Measurements from ENCODE around the gene MPRIP. TPM values are rescaled to one million over a fixed set of nuclear protein-coding genes. Genes with fewer than 3 reads are reported as not detected.
A peak's percentile ranks its signal among the peaks of the same experiment; 100 is the strongest.

Gene MPRIP
- total RNA-seq, 1 donor from 2014 or later, result 224 TPM

- Mint-ChIP-seq H3K4me3 (no peak overlapping the region), H3K36me3 (no peaks in the 10 kb centered on the region), H3K27ac (peak overlapping the region; percentile 49), H3K27me3 (ENCODE audit: low read depth) (no peaks in the 10 kb centered on the region), H3K4me1 (peaks cover 27% of the 10 kb centered on the region), H3K9me3 (no peaks in the 10 kb centered on the region)
- TF ChIP-seq CTCF (IDR thresholded peaks at IDR 0.05; ENCODE audit: unreplicated experiment), result no peak
- no peak for DNase-seq (ENCODE audit: low spot score in 2 of 2, unreplicated experiment in 2 of 2)
Observed at GRCh38 chr17:17025621-17026020, 16.6 kb upstream of the MPRIP start.

GRCh38 chr17:17026163-17026562 lies 16.1 kb upstream of the MPRIP start:
- TF ChIP-seq CTCF (IDR thresholded peaks at IDR 0.05; ENCODE audit: unreplicated experiment), result no peak
- DNase-seq (ENCODE audit: low spot score in 2 of 2, unreplicated experiment in 2 of 2), result no peak
- Mint-ChIP-seq H3K27me3 (ENCODE audit: low read depth) (no peaks in the 10 kb centered on the region), H3K36me3 (no peaks in the 10 kb centered on the region), H3K27ac (peak overlapping the region; percentile 73), H3K9me3 (no peaks in the 10 kb centered on the region), H3K4me3 (no peak overlapping the region), H3K4me1 (peaks cover 29% of the 10 kb centered on the region)

GRCh38 chr17:17027442-17028058 lies 14.7 kb upstream of the MPRIP start:
- no peak for TF ChIP-seq CTCF (IDR thresholded peaks at IDR 0.05; ENCODE audit: unreplicated experiment)
- H3K4me3 Mint-ChIP-seq, result no peak overlapping the region
- peaks cover 36% of the 10 kb centered on the region for H3K4me1 Mint-ChIP-seq
- no peak for DNase-seq (ENCODE audit: low spot score in 2 of 2, unreplicated experiment in 2 of 2)
- no peaks in the 10 kb centered on the region for H3K36me3 Mint-ChIP-seq
- H3K27ac Mint-ChIP-seq, result peak overlapping the region; percentile 96
- no peaks in the 10 kb centered on the region for H3K27me3 Mint-ChIP-seq (ENCODE audit: low read depth)
- no peaks in the 10 kb centered on the region for H3K9me3 Mint-ChIP-seq

- Mint-ChIP-seq H3K36me3 (no peaks in the 10 kb centered on the region), H3K9me3 (no peaks in the 10 kb centered on the region), H3K27me3 (ENCODE audit: low read depth) (no peaks in the 10 kb centered on the region), H3K4me1 (peaks cover 35% of the 10 kb centered on the region), H3K27ac (peak overlapping the region; percentile 96), H3K4me3 (no peak overlapping the region)
- DNase-seq (ENCODE audit: low spot score in 2 of 2, unreplicated experiment in 2 of 2), result peak; percentile 68 to 81
- no peak for TF ChIP-seq CTCF (IDR thresholded peaks at IDR 0.05; ENCODE audit: unreplicated experiment)
Observed at GRCh38 chr17:17028059-17028877, 14.0 kb upstream of the MPRIP start.

GRCh38 chr17:17028878-17029535 lies 13.2 kb upstream of the MPRIP start:
- no peak for TF ChIP-seq CTCF (IDR thresholded peaks at IDR 0.05; ENCODE audit: unreplicated experiment)
- Mint-ChIP-seq H3K36me3 (no peaks in the 10 kb centered on the region), H3K27me3 (ENCODE audit: low read depth) (no peaks in the 10 kb centered on the region), H3K4me1 (peaks cover 35% of the 10 kb centered on the region), H3K27ac (peak overlapping the region; percentile 96), H3K4me3 (no peak overlapping the region), H3K9me3 (no peaks in the 10 kb centered on the region)
- DNase-seq (ENCODE audit: low spot score in 2 of 2, unreplicated experiment in 2 of 2), result no peak

Data from mesothelial cell of epicardium (in vitro differentiated cells).